NCI-H524 treated with DMSO at 0.1 percent for 48 hours (cell line): ENCODE data around the gene FZD2.
A peak's percentile ranks its signal among the peaks of the same experiment; 100 is the strongest.
"Not testable (repeated sequence)": the region's sequence is repeated elsewhere in the genome, so short reads cannot be mapped to it uniquely, and the experiment has no call there.

Source experiments
- DNase-seq: peaks from one replicate; lab custom pipeline; 2025; lab: John Stamatoyannopoulos, UW

The FZD2 gene

GRCh38 chr17:44556832-44557606 lies at the start of gene FZD2:
Gene FZD2 (plus strand): TSS chr17:44557484. CDS start chr17:44557689, 205 bp downstream.
- DNase-seq, result peak; percentile 84

GRCh38 chr17:44511241-44512134 lies 45.8 kb upstream of the FZD2 start:
- not testable (repeated sequence) for DNase-seq

GRCh38 chr17:44518032-44518431 lies 39.3 kb upstream of the FZD2 start:
- DNase-seq, result no peak

GRCh38 chr17:44522883-44523671 lies 34.2 kb upstream of the FZD2 start:
- no peak for DNase-seq

- no peak for DNase-seq
Observed at GRCh38 chr17:44523672-44523972, 33.7 kb upstream of the FZD2 start.

GRCh38 chr17:44527102-44527501 lies 30.2 kb upstream of the FZD2 start:
- no peak for DNase-seq

- no peak for DNase-seq
Observed at GRCh38 chr17:44527954-44528353, 29.3 kb upstream of the FZD2 start.

GRCh38 chr17:44529864-44530263 lies 27.4 kb upstream of the FZD2 start:
- no peak for DNase-seq

GRCh38 chr17:44530896-44531418 lies 26.3 kb upstream of the FZD2 start:
- no peak for DNase-seq

- DNase-seq, result peak; percentile 36
Observed at GRCh38 chr17:44533533-44534246, 23.6 kb upstream of the FZD2 start.

GRCh38 chr17:44536090-44536953 lies 21.0 kb upstream of the FZD2 start:
- no peak for DNase-seq

GRCh38 chr17:44537922-44538321 lies 19.4 kb upstream of the FZD2 start:
- DNase-seq, result not testable (repeated sequence)

GRCh38 chr17:44539673-44540072 lies 17.6 kb upstream of the FZD2 start:
- no peak for DNase-seq

- no peak for DNase-seq
Observed at GRCh38 chr17:44540246-44541084, 16.8 kb upstream of the FZD2 start.

- no peak for DNase-seq
Observed at GRCh38 chr17:44541884-44542581, 15.3 kb upstream of the FZD2 start.

- DNase-seq, result no peak
Observed at GRCh38 chr17:44543213-44543904, 13.9 kb upstream of the FZD2 start.

- DNase-seq, result no peak
Observed at GRCh38 chr17:44543905-44544523, 13.3 kb upstream of the FZD2 start.
